Left cardiac atrium (tissue), 4 donors: ENCODE results near the gene NUMB. TPM values are rescaled to one million over a fixed set of nuclear protein-coding genes. Genes with fewer than 3 reads are reported as not detected.

Source experiments
- ATAC-seq, 2 donors: fragments of 200-7000 bp; cut with Tn5 transposase; one replicate each; pipeline ENCODE4 v1.9.1; 2020; ENCODE audit warnings: mild to moderate bottlenecking in 2 of 2, moderate library complexity in 2 of 2
- DNase-seq: peaks from one replicate; pipeline ENCODE4 v3.0.0-alpha.2; 2020
- intact Hi-C, 2 donors: fragments of 100-400 bp; cut with DNase I; formaldehyde crosslinking; loops; one replicate each; pipeline versions ENCODE4 v1.14.1 to v1.15.1; 2022 to 2023
- total RNA-seq, 2 donors: library from RNA; stranded (reverse); fragmentation: NEBNext Ultra II Directional; extraction: Animal tissue kit (Norgen Biotek cat#: 25700); gene quantifications; one replicate each; pipeline ENCODE4 v1.2.1, GENCODE V29; 2021
- donor health status: DM: no; HTN: yes; CAD: no.
- donor health status: DM: no; HTN: yes; CAD: no; lungs with severe emphysema.
- donor health status: DM: yes; HTN: yes; CAD: no.
- donor health status: Dilated cardiomyopathy.

Gene NUMB
- total RNA-seq, 2 donors from 2014 or later, result 40.8 to 53.1 TPM

DNA sequence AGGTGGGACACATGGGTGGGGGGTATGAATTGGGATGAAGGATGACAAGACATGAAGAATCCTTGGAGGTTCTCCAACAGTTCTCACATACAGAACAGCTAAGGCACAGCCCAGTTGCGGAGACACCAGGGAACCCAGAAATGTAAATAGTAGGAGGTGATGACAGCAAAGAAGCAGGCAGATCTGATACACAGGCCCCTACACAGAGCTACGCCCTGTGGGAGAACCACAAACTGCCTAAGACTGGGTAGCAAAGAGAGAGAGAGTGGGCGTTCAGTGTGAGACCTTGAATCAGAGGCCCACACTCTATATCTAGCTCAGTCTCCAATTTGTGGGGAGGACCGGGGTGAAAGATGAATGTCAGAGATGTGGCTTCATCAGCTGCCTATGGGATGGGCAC, 9.5 kb upstream of the NUMB start:
- intact Hi-C loops, result loop anchor here in 1 of 2 donors (10.0 kb wide), 1 partner anchor 293 kb away; no protein-coding TSS in a partner anchor
- ATAC-seq (no peak), DNase-seq (no peak)

DNA sequence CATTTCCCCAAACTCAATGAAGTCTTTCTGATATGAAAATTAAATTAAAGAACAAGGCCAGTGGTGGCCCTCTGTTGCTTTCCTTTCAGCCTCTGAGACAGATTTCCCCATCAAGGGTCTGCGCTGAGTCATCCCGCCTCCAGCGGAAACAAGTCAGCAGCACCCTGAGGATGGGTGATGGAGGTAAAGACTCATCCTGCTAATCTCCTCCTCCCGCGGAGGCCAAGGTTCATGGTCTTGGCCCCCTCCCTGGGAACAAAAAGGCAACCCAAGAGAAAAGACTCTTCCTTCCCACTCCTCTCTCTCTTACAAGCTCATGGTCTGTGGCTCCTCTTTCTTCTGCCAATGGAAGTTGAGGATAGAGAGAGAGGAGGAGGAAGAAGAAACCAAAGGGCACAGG, 9.0 kb upstream of the NUMB start:
- DNase-seq (no peak), ATAC-seq (no peak)
- intact Hi-C loops, result loop anchor here in 1 of 2 donors (10.0 kb wide), 1 partner anchor 293 kb away; no protein-coding TSS in a partner anchor

DNA sequence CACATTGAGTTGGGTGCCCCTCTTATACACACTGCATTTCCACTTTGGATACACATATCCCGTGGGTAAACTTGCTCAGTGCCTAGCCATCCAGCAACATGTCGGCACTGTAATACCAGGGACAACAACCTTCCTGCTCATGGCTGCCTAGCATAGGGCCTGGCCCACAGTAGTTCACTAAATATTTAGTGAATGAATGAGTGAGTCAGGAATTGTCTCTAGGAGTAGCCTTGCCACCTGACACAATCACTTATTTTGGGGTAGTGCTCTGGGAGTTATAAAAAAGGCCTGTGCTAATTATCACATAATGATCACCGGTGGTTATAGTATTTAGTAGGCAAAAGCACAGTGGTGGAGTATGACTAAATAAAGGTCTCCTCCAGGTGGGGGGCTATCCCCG, 8.5 kb upstream of the NUMB start:
- no peak for ATAC-seq
- no peak for DNase-seq
- intact Hi-C loops, result loop anchor here in 1 of 2 donors (10.0 kb wide), 1 partner anchor 292 kb away; no protein-coding TSS in a partner anchor

GRCh38 chr14:73465823-73466532, 7.6 kb upstream of the NUMB start:
- no peak for ATAC-seq
- no peak for DNase-seq
- intact Hi-C loops, result loop anchor here in 1 of 2 donors (10.0 kb wide), 1 partner anchor 291 kb away; no protein-coding TSS in a partner anchor

- peak in 1 of 2 donors; percentile 2 for ATAC-seq
- intact Hi-C loops, result loop anchor here in 1 of 2 donors (10.0 kb wide), 1 partner anchor 289 kb away; no protein-coding TSS in a partner anchor
- peak; percentile 59 for DNase-seq
These were observed 5.1 kb upstream of the NUMB start for GRCh38 chr14:73463411-73463810.

DNA sequence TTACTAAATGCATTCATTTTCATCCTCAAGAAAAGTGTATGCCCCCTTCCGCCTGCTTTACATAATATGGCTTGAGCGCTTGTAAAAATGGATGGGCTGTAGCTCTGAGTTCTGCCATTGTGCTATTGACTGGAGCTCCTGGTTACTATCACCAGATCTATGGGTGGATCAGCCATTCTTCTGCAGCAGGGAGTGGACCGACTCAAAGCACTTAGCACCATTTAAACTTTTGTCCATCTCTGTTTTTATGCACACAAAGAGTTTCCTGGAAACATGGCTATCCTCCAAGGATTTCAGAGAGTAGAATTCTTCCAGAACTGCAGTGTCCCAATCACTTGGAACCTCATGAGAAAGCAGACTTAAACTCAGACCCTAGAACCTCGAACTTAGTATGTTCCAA, 4.5 kb upstream of the NUMB start:
- ATAC-seq, result no peak
- intact Hi-C loops, result loop anchor here in 1 of 2 donors (10.0 kb wide), 1 partner anchor 288 kb away; no protein-coding TSS in a partner anchor
- no peak for DNase-seq

GRCh38 chr14:73462048-73462715, 3.8 kb upstream of the NUMB start:
- DNase-seq (peak; percentile 53), ATAC-seq (peak; percentile 10 to 16)
- intact Hi-C loops, result loop anchor here in 1 of 2 donors (10.0 kb wide), 1 partner anchor 287 kb away; no protein-coding TSS in a partner anchor

- ATAC-seq (no peak), DNase-seq (no peak)
- intact Hi-C loops, result loop anchor here in 1 of 2 donors (10.0 kb wide), 1 partner anchor 287 kb away; no protein-coding TSS in a partner anchor
These were observed 3.2 kb upstream of the NUMB start for GRCh38 chr14:73461478-73462047.

- ATAC-seq (no peak), DNase-seq (no peak)
These were observed 2.4 kb upstream of the NUMB start for GRCh38 chr14:73460691-73461127.

DNA sequence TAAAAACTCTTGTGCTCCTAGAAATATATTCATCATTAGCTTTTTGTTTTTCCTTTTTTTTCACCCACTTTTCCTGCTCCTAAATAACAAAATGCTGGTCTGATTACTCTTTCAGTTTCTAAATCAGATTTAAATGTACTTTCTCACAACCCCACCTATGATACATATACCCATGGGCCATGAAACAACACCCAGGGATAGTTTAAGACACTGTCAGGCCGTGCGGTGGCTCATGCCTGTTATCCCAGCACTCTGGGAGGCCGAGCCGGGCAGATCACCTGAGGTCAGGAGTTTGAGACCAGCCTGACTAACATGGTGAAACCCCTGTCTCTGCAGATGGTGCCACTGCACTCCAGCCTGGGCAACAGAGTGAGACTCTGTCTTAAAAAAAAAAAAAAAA, 1.6 kb upstream of the NUMB start:
- intact Hi-C loops, result loop anchor here in 1 of 2 donors (10.0 kb wide), 1 partner anchor 285 kb away; no protein-coding TSS in a partner anchor
- ATAC-seq (no peak), DNase-seq (no peak)

More at GRCh38 chr14:73460691-73461127, 2.4 kb upstream of the NUMB start:
- intact Hi-C loops, result loop anchor here in 1 of 2 donors (10.0 kb wide), 1 partner anchor 286 kb away; no protein-coding TSS in a partner anchor

DNA sequence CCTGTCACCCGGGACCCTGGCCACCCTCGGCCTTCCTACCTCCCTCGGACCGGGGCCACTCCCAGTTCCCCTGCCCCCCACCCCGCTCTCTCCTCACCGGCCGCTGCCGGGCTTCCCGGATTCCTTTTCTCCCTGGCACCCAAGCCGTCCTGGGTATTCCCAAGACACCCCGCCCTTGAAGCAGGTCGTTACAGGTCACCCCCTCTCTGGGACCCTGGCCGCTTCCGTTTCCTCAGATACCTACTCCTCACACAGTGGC, 493 bp downstream of the NUMB start:
- DNase-seq, result no peak
- ATAC-seq, result peak; percentile 6 to 20
- intact Hi-C loops, result no loop called here

GRCh38 chr14:73457041-73457923, 1.1 kb downstream of the NUMB start:
- peak; percentile 46 for DNase-seq
- intact Hi-C loops, result no loop called here
- peak in 1 of 2 donors; percentile 8 for ATAC-seq

DNA sequence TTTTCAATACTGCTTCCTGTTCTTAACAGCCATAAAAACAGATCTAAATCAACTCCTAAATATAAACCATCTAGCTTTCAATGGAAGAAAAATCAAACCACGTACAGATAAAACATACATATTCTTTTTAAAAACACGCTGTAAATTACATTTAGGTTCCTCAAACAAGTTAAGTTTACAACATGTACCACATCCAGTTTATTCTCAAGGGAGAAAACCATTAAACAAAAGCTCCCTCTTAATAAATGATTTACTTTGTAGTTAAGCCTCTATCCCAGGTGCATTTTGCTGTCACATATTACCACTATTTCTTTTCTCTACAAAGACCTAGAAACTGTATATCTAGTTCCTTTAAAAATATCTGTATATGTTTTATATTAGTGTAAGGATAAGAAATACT, 3.1 kb downstream of the NUMB start:
- intact Hi-C loops, result no loop called here
- no peak for DNase-seq
- no peak for ATAC-seq

DNA sequence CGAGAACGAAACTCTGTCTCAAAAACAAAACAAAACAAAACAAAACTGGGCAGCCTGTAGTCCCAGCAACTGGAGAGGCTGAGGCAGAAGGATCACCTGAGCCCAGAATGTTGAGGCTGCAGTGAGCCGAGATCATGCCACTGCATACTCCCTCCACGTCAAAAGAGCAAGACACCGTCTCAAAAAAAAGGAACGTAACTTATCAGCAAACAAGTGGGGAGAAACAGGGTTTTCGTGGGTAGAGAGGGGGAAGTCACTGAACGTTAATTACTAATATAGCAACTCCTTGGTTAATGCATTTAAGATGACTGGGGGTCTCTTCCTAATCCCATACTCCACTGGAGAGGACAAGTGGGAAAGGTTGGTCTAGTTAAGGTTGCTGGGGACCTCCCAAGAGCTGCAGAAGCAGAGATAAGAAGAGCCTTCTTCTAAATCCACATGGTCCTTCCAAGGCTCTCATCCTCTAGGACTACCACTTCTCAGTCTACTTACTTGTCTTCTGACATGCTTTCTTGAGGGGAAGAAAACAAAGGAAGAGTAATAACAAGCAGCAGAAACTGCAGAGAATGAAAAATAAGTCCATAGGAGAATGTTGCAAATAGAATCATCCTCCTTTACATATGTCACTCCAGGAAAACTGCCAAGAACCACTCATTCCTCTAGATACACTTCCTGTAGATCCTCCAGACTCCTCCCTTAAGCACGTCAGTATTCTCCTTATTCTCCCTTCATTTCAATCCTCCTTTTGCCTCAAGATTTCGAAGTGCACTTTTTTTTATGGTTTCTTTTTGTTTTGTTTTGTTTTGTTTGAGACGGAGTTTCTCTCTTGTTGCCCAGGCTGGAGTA, 5.8 kb downstream of the NUMB start:
- DNase-seq (no peak), ATAC-seq (peak in 1 of 2 donors; percentile 33)
- intact Hi-C loops, result no loop called here

DNA sequence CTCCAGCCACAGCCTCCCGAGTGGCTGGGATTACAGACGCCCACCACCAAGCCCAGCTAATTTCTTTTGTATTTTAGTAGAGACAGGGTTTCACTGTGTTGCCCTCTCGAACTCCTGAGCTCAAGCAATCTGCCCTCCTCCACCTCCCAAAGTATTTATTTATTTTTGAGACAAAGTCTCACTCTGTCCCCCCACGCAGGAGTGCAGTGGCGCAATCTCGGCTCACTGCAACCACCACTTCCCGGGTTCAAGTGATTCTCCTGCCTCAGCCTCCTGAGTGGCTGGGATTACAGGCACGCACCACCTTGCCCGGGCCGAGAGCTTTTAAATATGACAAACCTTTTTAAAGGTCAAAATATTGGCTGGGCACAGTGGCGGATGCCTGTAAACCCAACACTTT, 14.6 kb downstream of the NUMB start:
- intact Hi-C loops, result no loop called here
- ATAC-seq (no peak), DNase-seq (no peak)

DNA sequence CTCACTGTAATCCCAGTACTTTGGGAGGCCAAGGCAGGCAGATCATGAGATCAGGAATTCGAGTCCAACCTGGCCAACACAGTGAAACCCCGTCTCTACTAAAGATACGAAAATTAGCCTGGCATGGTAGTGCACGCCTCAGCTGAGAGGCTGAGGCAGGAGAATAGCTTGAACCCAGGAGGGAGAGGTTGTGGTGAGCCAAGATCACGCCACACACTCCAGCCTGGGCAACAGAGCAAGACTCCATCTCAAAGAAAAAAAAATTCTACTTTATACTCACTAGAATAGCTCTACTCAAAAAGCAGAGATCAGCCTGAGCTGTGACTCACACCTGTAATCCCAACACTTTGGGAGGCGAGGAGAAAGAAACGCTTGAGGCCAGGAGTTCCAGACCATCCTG, 17.1 kb downstream of the NUMB start:
- no peak for DNase-seq
- intact Hi-C loops, result no loop called here
- ATAC-seq, result no peak

GRCh38 chr14:73438993-73439392, 19.4 kb downstream of the NUMB start:
- ATAC-seq (no peak), DNase-seq (no peak)
- intact Hi-C loops, result no loop called here

GRCh38 chr14:73437206-73437605, 21.1 kb downstream of the NUMB start:
- no peak for ATAC-seq
- no peak for DNase-seq
- intact Hi-C loops, result no loop called here
